NCI-H345 (cell line): Measurements from ENCODE around the gene JDP2.
"Not testable (repeated sequence)": the region's sequence is repeated elsewhere in the genome, so short reads cannot be mapped to it uniquely, and the experiment has no call there.

Source experiments
- DNase-seq: peaks from one replicate; lab custom pipeline; 2025; lab: John Stamatoyannopoulos, UW

JDP2 gene, protein sequence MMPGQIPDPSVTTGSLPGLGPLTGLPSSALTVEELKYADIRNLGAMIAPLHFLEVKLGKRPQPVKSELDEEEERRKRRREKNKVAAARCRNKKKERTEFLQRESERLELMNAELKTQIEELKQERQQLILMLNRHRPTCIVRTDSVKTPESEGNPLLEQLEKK

DNA sequence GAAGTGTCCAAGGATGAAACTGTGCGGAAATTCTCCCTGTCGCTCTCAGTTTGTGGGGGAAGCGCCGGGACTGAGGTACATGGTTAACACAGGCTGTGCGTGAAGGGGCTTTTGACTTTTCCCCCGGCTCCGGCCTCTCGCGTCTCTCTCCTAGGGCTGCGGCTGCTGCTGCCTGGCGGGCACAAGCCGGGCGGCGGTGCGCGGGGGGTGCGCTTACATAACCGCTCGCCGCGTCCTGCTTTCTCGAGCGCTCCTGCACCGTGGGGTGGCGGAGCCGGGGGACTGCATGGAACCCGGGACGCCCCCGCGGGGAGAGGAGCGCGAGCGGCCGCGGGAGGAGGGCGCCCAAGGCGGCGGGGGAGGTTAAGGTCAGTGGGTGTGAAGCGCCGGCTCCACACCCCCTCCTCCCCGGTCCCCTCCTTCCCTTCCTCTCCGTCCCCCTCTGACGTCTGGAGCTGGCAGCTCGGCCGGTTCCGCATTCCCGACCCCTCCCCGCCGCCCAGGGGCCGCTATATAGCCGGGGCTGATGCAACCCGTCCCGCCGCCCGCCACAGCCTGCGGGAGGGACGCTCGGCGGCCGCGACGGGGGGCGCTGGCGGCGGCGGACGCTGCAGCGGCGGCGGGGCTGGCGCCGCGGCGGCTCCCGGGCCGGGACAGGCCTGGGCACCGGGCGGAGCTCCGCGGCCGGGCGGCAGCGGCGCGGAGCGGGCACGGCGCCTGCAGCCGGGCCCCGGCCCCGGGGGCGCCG is at the start of gene JDP2:
Gene JDP2 (plus strand): TSS at position 541 of the 748 bp plus-strand sequence. CDS start 9,899 bp downstream, outside the sequence.
- DNase-seq, result peak; percentile 65

GRCh38 chr14:75379246-75379929 is 48.4 kb upstream of the JDP2 start:
- no peak for DNase-seq

DNA sequence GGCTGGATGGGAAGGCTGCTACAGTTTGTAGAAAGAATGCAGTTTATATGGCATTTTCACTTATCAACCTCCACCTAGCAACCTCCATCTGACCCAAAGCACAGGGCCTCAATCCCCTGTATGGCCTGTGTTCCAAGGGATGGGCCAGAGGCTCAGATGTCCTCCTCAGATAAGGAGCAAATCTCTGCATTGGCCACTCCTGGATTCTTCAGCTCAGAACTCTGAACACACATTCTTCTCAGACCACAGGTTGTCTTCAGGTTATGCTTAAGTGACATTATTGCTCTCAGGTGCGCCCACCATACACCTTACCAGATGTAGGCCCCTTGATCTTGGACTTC is 47.9 kb upstream of the JDP2 start:
- DNase-seq, result no peak

DNA sequence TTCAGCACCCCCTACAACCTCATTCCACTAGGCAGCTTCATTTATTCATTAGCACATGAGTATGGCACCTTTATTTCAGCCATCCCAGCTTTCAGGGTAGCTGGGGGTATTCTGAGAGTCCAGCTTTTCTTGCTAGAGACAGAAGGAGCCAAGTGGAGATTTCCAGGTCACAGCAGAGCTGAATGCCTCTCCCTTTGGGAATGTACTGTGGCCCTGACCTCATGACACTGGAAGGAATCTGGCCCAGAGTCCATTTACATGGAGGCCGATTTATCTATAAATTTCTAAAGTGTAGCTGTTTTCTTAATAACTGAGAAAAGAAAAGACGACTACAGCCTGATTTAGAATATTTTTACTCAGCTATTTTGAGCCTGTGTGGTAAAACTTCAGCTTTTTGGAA is 47.2 kb upstream of the JDP2 start:
- DNase-seq, result no peak

GRCh38 chr14:75381642-75382041 is 46.2 kb upstream of the JDP2 start:
- no peak for DNase-seq

DNA sequence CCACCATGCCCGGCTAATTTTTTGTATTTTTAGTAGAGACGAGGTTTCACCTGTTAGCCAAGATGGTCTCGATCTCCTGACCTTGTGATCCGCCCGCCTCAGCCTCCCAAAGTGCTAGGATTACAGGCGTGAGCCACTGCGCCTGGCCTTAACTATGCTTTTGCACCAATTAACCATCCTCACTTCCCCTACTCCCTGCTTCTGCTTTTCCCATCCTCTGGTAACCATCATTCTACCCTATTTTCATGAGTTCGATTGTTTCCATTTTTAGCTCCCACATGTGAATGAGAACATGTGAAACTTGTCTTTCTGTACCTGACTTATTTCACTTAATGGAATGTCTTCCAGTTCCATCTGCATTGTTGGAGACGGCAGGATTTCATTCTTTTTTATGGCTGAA is 44.6 kb upstream of the JDP2 start:
- DNase-seq, result not testable (repeated sequence)

- no peak for DNase-seq
Measured at GRCh38 chr14:75383721-75384120, 44.1 kb upstream of the JDP2 start.

DNA sequence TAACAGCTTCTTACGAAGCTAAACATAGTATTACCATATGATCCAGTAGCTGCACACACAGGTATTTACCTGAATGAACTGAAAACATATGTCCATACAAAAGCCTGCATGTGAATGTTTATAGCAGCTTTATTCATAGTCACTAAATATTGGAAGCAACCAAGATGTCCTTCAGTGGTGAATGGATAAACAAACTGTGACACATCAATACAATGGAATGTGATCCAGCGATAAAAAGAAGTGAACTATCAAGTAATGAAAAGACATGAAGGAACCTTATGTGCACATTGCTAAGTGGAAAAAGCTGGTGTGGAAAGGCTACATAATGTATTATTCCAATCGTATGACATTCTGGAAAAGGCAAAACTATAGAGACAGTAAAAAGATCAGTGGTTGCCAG is 38.1 kb upstream of the JDP2 start:
- DNase-seq, result no peak

GRCh38 chr14:75390183-75390582 is 37.6 kb upstream of the JDP2 start:
- no peak for DNase-seq

DNA sequence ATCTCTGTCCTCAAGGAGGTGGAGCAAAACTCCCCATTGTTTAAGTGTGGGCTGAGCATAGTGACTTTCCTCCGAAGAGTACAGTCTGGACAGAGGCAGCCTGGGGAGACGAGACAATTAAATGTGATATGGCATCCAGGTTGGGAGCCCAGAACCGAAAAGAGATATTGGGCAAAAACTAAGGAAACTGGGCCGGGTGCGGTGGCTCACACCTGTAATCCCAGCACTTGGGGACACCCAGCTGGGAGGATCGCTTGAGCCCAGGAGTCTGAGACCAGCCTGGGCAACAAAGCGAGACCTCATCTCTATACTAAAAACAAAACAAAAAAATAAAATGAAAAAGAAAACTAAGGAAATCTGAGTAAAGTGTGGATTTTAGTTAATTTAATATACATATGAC is 35.9 kb upstream of the JDP2 start:
- no peak for DNase-seq

DNA sequence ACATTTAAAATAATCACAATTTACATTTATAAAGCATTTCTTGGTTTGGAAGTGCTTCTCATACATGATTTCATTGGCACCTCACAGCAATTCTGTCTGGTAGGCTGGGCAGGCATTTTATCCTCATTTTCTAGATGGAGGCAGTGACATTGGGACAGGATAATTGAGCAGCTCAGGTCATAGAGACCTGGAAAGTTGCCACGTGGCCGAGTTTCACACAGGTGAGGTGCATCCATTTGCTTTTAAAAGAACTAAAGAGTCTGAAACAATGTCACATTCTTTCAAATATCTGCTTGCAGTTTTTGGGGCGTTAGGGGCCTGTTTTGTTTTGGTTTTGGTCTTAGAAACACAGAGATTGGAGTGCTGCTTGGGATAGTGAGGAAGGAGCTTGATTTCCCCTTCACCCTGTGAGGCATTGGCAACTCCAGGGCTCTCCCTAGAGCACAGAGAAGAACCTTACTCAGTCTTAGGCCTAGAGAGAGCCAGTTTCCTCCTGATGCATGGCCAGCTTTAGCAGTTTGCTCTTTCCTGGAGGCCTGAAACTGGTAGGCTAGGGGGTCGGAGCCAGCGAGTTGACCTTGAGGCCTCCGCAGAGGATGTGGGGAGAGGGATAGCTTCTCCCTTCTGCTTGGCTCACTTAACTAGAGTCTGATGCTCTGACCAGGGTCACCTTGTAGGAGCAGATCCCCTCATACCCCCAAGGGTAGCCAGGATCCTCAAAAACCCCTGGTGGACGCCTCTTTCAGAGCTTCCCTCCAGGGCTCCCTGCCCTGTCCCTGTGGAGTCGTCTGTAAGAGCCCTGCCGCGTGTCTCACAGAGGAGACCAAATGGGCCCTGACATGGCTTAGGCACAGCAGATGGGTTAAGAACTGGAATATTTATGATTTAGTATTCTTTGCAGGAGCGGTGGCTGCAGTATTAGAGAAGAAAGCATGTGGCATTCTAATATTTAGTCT is 34.9 kb upstream of the JDP2 start:
- no peak for DNase-seq

- no peak for DNase-seq
Measured at GRCh38 chr14:75393794-75394193, 34.0 kb upstream of the JDP2 start.

GRCh38 chr14:75395862-75396261 is 32.0 kb upstream of the JDP2 start:
- DNase-seq, result no peak

- no peak for DNase-seq
Measured at GRCh38 chr14:75399321-75399720, 28.5 kb upstream of the JDP2 start.

DNA sequence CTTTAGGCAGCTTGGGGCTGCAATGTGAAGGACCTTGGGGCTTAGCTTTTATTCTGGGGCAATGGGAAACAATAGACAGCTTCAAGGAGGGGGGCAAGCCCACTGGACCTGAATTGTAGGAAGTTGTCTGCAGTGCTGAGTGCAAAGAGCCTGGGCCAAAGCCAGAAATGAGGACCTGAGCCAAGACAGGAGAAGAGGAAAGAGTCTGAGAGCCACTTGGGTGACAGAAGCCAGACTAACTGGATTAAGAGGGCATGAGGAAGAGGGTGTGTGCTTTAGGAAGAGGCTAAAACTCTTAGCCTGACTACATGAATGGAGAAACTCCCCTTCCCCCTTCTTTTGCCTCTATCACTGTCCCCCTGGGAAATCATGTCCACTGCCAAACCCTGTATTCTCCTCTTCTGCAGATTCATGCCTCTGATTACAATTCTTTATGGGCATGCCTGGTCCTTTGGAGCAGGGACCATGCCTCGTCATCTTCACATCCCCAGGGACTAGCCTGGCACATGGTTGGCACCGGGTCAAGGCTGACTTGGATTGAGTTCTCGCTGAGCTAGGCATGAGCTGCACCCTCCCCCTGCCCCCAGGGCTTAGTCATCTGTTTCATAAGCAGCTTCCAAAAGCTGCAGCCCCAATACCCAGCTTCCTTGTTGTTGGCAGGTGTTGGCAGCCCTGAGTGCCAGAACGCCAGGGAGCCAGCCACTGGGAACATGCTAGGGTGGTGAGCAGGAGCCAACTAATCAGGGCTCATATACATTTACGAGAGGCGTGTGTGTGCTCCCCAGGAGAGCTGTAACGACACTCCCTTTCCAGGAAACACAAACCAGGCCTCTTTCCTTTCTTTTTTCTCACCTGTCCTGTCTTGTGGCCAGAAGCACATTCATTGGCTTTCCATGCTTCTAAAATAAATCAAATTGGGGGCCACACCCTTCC is 27.7 kb upstream of the JDP2 start:
- DNase-seq, result peak; percentile 99

DNA sequence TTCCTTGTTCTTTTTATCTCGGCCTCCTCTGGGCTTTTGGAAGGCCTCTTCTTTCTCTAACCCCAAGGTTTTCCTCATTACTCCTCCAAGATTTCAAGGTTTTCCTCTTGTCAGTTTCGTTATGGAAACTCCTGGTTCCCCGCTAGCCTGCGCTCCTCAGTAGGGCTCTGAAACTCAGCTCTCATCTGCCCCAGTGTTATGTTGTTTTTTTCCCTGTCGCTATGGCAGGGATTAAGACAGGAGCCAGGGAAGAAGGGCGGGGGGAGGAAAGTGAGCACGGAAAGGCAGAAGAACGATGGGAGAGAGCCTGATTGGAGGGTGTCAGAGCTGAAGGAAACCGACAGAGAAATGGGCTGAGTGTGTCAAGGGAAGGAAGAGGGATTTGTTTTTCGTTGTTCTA is 26.5 kb upstream of the JDP2 start:
- DNase-seq, result no peak

- no peak for DNase-seq
Measured at GRCh38 chr14:75402867-75403413, 24.9 kb upstream of the JDP2 start.

- no peak for DNase-seq
Measured at GRCh38 chr14:75404847-75405246, 23.0 kb upstream of the JDP2 start.

- no peak for DNase-seq
Measured at GRCh38 chr14:75406102-75406501, 21.7 kb upstream of the JDP2 start.

DNA sequence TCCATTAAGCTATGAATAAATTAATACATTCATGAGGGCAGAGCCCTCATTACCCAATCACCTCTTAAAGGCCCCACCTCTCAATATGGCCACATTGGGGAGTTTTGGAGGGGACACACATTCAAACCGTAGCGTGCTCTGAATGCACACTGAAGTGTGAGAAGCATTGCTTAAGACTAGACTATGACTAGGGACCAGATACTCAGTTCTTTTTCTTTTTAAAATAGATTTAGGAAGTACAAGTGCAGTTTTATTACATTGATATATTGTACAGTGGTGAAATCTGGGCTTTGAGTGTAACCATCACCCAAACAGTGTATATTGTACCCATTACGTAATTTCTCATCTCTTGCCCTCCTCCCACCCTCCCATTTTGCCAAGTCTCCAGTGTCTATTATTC is 21.0 kb upstream of the JDP2 start:
- DNase-seq, result no peak
